Testis (tissue), 3 donors: ENCODE results near the gene ZNF236. TPM values are rescaled to one million over a fixed set of nuclear protein-coding genes. Genes with fewer than 3 reads are reported as not detected.

ENCODE experiments used
- DNase-seq: peaks from one replicate; pipeline ENCODE4 v3.0.0-alpha.2; 2019
- H3K27ac ChIP-seq, 2 donors: fragments of 200-600 bp; sonication (generic); one replicate each; pipeline ENCODE4 v1.5.1; 2019
- H3K27me3 ChIP-seq: fragments of 200-600 bp; sonication (generic); one replicate; pipeline ENCODE4 v1.5.1; 2019
- H3K36me3 ChIP-seq: fragments of 200-600 bp; sonication (generic); one replicate; pipeline ENCODE4 v1.5.1; 2017; ENCODE audit warnings: low read depth; ENCODE audit errors: missing control alignments
- H3K4me1 ChIP-seq: fragments of 200-600 bp; sonication (generic); one replicate; pipeline ENCODE4 v1.5.1; 2019
- H3K4me3 ChIP-seq, 2 donors: fragments of 200-600 bp; sonication (generic); one replicate each; pipeline ENCODE4 v1.5.1; 2017 to 2019
- H3K9me3 ChIP-seq: fragments of 200-600 bp; sonication (generic); one replicate; pipeline ENCODE4 v1.5.1; 2017
- POLR2A ChIP-seq: fragments of 450-650 bp; IDR thresholded peaks from one replicate; pipeline ENCODE4 v1.6.1; 2017; ENCODE audit warnings: antibody characterized with exemption, mild to moderate bottlenecking, moderate library complexity
- WGBS, 2 donors: methylation state at CpG; one replicate each; pipeline ENCODE4 v1.1.5; 2018; 5-methylcytosine and 5-hydroxymethylcytosine counted together
- intact Hi-C: fragments of 100-400 bp; cut with DNase I; formaldehyde crosslinking; loops from one replicate; pipeline ENCODE4 v1.15.1; 2023; ENCODE audit warnings: low total_unique reads
- polyA plus RNA-seq: library from polyadenylated mRNA; stranded (reverse); fragments of 350-450 nt; fragmentation: Illumina TruSeq; extraction: RNeasy Lipid Tissue Mini Kit (QIAGEN cat#74804); gene quantifications from one replicate; pipeline ENCODE4 v1.2.3, GENCODE V29; 2014; ENCODE audit warnings: low read depth, low replicate concordance; ENCODE audit not compliant: insufficient read depth
- total RNA-seq, 2 donors: library from RNA; depleted of rRNA; stranded (reverse); fragments of >200 nt; gene quantifications; one replicate each; pipeline ENCODE4 v1.2.3, GENCODE V29; 2016
- TF ChIP-seq, protein P1 (sequence below), 3 experiments: fragments of 450-650 bp in 2 of 3; fragments of 200-600 bp in 1 of 3; sonication (generic) in 1 of 3; IDR thresholded peaks; one replicate each; pipeline ENCODE4 v1.5.1; 2016 to 2019; ENCODE audit warnings: antibody characterized with exemption in 3 of 3, mild to moderate bottlenecking in 2 of 3, moderate library complexity in 1 of 3

The ZNF236 gene
- total and polyA plus RNA-seq, 3 donors from 2014 or later: 19.5 to 58.2 (median 53.9) TPM

DNA sequence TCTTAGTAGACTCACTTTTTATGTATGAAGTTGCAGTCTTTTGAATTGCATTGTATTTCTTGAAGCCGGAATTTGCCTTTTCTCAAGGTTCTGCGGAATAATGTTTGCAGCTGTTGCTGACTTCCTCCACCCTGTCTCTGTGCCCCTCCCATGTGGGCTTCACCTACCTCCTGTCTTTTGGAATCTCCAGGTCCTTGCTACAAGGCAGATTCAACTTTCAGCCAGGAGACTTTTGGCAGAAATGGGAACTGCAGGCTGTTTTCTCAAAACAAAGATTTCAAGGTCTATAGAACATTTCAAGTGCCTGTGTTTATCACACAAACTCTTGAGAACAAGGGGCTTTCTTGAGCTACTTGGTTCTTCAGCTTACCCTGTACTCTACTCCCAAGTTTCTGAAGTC, 25.6 kb downstream of the ZNF236 start:
- Histone ChIP-seq H3K36me3 (no peaks in the 10 kb centered on the region), H3K4me3 (no peak overlapping the region), H3K4me1 (peaks cover 10% of the 10 kb centered on the region), H3K9me3 (no peaks in the 10 kb centered on the region), H3K27ac (peak overlapping the region; percentile 17 to 26), H3K27me3 (no peaks in the 10 kb centered on the region)
- 27 to 77% methylated on average over 2 of the region's 2 CpGs for WGBS, 2 donors
- intact Hi-C loops: no loop called here
- DNase-seq: no peak
- TF ChIP-seq POLR2A: no peak
- TF ChIP-seq, protein P1, sequence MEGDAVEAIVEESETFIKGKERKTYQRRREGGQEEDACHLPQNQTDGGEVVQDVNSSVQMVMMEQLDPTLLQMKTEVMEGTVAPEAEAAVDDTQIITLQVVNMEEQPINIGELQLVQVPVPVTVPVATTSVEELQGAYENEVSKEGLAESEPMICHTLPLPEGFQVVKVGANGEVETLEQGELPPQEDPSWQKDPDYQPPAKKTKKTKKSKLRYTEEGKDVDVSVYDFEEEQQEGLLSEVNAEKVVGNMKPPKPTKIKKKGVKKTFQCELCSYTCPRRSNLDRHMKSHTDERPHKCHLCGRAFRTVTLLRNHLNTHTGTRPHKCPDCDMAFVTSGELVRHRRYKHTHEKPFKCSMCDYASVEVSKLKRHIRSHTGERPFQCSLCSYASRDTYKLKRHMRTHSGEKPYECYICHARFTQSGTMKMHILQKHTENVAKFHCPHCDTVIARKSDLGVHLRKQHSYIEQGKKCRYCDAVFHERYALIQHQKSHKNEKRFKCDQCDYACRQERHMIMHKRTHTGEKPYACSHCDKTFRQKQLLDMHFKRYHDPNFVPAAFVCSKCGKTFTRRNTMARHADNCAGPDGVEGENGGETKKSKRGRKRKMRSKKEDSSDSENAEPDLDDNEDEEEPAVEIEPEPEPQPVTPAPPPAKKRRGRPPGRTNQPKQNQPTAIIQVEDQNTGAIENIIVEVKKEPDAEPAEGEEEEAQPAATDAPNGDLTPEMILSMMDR (IDR thresholded peaks at IDR 0.05): peak in 2 of 3 experiments; percentile 18 to 22

DNA sequence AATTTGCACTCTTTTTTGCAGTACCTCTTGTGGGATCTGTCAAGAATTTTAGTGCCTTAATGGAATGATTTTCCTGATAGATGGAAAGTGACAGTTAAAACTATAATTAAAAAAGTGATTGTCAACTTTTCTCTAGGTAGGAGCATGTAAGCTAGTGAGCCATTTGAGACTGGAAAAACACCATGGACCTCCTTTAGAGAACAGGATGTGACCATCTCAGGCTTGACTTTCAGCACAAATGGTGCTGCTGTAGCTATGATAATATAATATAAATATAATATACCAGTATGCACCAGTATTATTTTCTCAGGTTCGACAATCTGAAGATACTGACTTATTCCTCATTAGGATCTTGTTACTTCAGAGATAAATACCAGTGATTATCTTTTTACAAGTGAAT, 27.8 kb downstream of the ZNF236 start:
- Histone ChIP-seq H3K4me1 (peaks cover 10% of the 10 kb centered on the region), H3K27me3 (no peaks in the 10 kb centered on the region), H3K9me3 (no peaks in the 10 kb centered on the region), H3K27ac (no peak overlapping the region), H3K4me3 (no peak overlapping the region), H3K36me3 (no peaks in the 10 kb centered on the region)
- TF ChIP-seq, protein P1 (IDR thresholded peaks at IDR 0.05): no peak
- no peak for TF ChIP-seq POLR2A
- 47 to 84% methylated on average over 1 of the region's 1 CpG for WGBS, 2 donors
- DNase-seq: no peak
- intact Hi-C loops: no loop called here

DNA sequence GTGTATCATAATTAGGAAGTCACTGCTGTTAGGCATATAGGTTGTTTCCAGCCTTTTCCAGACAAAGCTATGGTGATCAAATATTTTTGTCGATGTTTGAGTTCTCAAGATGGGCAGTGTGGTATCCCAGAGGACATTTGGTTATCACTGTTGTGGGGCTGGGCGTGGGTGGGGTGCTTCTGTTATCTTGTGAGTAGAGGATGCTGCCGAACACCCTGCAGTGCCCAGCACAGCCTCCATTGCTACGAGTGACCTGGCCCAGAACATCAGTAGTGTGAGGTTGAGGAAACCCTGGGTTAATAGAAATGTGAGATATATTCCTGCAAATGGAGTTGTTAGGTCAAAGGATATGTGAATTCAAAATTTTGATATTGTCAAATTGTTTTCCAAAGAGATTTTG, 33.2 kb downstream of the ZNF236 start:
- H3K27me3 ChIP-seq: no peaks in the 10 kb centered on the region
- DNase-seq: no peak
- no peaks in the 10 kb centered on the region for H3K9me3 ChIP-seq
- no peaks in the 10 kb centered on the region for H3K4me1 ChIP-seq
- no peak overlapping the region for H3K27ac ChIP-seq
- WGBS, 2 donors: 89% methylated on average over 4 of the region's 4 CpGs
- intact Hi-C loops: no loop called here
- TF ChIP-seq, protein P1 (IDR thresholded peaks at IDR 0.05): no peak
- TF ChIP-seq POLR2A: no peak
- H3K36me3 ChIP-seq: no peaks in the 10 kb centered on the region
- H3K4me3 ChIP-seq: no peak overlapping the region

DNA sequence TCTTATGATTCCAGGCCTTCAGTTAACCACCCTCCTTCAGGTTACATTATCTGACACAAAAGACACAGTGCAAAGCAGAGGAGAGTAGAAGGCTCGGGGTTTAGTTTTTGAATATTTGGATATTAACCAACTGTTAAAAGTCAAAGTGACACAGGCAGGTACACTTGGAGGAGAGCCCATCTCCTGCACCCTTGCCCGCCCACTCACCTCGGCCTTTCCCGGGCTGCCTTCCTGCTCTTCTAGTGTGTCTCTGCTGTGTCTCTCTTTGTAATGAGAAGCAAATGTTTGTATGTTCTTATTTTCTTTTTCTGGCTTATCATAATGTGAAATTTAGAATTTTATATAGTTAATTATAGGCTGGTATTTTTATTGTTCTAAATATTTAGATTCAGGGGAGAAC, 35.1 kb downstream of the ZNF236 start:
- WGBS, 2 donors: 70 to 85% methylated on average over 4 of the region's 4 CpGs
- no peaks in the 10 kb centered on the region for H3K4me1 ChIP-seq
- no peaks in the 10 kb centered on the region for H3K9me3 ChIP-seq
- intact Hi-C loops: no loop called here
- DNase-seq: no peak
- no peak for TF ChIP-seq POLR2A
- TF ChIP-seq, protein P1 (IDR thresholded peaks at IDR 0.05): no peak
- no peak overlapping the region for H3K27ac ChIP-seq
- H3K36me3 ChIP-seq: no peaks in the 10 kb centered on the region
- no peak overlapping the region for H3K4me3 ChIP-seq
- H3K27me3 ChIP-seq: no peaks in the 10 kb centered on the region

DNA sequence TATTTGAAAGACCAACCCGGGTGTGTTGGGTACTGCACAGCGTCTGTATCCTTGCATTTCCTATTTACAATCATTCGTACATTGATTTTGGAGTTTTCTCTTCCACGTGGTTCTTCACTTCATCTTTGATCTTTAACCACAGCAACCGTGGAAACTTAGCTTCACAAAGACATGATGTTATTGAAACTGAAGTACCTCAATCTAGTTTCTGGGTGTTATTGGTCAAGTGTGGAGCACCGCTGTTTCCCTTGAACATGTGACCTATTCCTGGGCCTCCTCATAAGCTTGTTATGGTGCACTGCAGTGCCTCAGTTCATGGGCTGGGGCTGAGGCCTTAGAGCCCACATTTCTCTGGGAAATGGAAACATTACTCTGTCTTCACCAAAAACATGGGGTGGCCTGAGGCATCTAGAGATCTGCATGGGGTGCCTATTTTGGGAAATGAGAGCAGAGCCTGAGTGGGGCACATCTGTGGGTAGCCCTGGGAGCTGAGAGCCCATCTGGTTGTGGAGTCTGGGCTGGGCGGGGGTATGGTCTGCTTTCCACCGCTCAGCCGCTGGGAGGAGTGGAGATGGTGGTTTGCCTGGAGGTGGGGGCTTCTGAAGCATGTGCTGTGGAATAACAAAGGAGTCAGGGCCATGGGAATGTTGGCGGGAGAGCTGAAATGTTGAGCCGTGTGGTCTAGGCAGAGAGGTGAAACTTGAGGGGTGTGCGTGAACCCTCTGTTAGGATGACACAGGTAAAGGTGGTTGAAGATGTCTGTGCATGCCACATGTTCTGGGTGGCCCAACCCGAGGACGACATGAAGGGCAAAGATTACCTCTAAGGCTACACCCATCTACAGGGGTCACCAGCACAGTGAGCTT, 37.4 kb downstream of the ZNF236 start:
- no peak for DNase-seq
- no peaks in the 10 kb centered on the region for H3K4me1 ChIP-seq
- no peaks in the 10 kb centered on the region for H3K27me3 ChIP-seq
- H3K9me3 ChIP-seq: no peaks in the 10 kb centered on the region
- intact Hi-C loops: no loop called here
- H3K36me3 ChIP-seq: no peaks in the 10 kb centered on the region
- H3K4me3 ChIP-seq: no peak overlapping the region
- TF ChIP-seq, protein P1 (IDR thresholded peaks at IDR 0.05): no peak
- no peak for TF ChIP-seq POLR2A
- 93 to 96% methylated on average over 14 of the region's 14 CpGs for WGBS, 2 donors
- no peak overlapping the region for H3K27ac ChIP-seq
